ENCODE measurements around the gene HOXD3.

The HOXD3 gene

GRCh38 chr2:176156807-176157498 is at the start of gene HOXD3:
Gene HOXD3, plus strand, starts transcription at chr2:176157307. Its CDS starts 11,808 bp downstream, at chr2:176169115.
- peak; percentile 65 for DNase-seq

DNA sequence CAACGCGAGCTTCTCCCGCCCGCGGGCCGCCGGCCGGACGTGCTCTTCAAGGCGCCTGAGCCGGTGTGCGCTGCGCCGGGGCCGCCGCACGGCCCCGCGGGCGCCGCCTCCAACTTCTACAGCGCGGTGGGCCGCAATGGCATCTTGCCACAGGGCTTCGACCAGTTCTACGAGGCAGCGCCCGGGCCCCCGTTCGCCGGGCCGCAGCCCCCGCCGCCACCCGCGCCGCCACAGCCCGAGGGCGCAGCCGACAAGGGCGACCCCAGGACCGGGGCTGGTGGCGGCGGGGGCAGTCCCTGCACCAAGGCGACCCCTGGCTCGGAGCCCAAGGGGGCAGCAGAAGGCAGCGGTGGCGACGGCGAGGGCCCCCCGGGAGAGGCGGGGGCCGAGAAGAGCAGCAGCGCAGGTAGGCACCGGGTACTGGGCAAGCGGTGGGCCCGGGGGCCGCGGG is 49.4 kb upstream of the HOXD3 start:
- peak; percentile 57 for DNase-seq

DNA sequence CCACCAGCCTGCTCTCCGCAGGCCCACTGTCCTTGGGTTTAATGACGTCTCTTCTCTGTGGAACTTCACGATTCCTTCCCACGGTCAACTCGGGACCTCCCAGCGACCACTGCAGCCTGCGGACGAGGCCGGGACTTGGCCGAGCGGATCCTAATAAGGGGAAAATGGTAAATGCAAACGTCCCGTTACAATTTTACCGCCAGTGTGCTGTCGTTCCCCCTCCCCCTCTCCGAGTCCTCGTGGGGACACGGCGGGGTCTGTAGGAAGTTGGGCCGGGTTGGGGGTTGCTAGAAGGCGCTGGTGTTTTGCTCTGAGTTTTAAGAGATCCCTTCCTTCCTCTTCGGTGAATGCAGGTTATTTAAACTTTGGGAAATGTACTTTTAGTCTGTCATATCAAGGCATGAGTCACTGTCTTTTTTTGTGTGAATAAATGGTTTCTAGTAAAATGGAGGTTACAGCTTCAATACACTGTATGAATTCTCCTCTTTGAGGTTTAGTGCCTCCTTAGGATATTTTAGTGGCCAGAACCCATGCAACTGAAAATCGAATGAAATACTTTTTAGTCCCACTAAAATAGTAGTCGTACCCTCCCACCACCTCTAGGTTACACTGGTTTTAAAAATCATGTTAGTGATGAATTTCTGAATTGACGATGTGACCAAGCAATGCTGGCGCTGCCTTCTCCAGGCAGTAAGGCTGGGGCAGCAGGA is 47.8 kb upstream of the HOXD3 start:
- peak; percentile 46 for DNase-seq

GRCh38 chr2:176109946-176110345 is 47.2 kb upstream of the HOXD3 start:
- peak; percentile 42 for DNase-seq

DNA sequence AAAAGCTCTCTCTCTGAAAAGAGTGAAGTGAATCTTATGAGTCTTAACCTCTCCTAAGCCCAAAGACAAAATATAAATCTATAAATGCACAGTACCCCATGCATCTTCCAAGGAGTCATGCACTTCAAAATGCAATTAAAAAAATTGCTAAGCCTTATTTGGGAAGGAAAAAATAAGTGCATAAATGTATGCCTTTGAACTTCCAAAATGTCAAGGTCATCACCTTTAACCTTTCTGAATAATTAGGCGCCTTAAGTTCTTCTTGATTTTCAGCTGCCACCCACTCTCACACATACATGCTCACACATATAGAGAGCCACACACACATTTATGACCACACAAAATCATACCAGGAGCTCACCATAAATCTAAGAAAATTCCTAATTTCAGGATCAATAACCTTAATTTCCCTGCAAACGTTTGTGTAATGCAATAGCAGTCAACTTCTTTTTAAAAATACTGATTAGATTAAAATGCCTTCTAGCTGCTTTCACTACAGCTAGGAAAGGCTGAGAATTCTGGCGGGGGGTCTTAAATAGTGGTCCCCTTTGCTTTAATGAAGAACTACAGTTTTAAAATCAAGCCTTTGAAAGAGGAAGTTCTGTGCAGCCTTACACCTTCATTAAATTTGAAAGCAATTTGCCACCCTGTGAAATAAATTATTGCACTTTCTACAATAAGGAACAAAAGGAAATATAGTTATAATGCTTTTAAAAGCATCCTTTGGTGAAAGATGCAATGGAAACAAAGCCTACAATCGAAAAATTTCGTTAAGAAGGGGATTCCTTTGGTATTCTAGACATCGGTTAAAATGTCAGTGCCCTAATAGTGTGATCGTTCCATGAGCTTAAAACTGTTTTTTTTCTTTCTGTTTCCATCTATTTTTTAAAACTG is 46.4 kb upstream of the HOXD3 start:
- DNase-seq: peak; percentile 40

DNA sequence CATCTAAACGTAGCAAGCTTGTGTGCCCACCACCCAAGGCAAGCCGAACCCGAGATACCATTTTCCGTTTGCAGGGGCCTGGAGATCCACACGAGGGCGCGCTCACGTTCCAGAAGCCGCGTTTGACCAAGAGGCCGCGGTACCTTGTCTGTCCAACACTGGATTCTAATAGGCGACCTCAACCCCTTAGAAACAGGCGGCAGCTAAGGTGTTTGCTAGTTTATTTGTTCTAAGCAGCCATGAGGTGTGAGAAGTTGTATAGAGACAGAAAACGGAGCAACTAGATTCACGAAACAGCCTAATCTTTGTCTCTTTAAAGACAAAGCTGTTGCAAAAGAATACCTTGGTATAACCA is 45.8 kb upstream of the HOXD3 start:
- DNase-seq: peak; percentile 91

DNA sequence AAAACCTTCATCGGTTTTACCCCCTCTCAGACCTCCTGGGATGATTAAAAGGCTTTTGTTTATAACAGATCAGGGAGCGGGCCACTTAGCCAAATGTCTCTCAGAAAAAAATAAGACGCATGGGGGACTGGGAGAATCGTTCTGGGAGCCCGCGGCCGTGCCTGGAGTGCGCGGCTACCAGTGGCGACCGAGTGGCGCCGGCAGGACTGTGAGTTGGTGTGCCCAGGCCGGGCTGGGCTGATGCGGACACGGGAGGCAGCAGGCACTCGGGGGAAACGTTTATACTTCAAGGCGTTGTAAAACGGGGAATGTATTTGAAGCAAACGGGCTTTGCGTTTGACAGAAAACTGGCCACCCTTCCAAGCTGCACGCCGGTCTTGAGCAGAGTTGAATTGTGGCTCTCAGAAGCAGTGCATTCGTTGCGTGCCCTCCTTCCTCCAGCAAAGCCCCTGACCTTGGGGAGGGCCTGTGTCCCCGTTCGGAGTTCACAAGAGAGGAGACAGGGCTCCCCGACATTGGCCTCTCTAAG is 45.2 kb upstream of the HOXD3 start:
- peak; percentile 58 for DNase-seq

- peak; percentile 56 for DNase-seq
Measured at GRCh38 chr2:176112375-176113302, 44.5 kb upstream of the HOXD3 start.

- peak; percentile 96 for DNase-seq
Measured at GRCh38 chr2:176114120-176114929, 42.8 kb upstream of the HOXD3 start.

DNA sequence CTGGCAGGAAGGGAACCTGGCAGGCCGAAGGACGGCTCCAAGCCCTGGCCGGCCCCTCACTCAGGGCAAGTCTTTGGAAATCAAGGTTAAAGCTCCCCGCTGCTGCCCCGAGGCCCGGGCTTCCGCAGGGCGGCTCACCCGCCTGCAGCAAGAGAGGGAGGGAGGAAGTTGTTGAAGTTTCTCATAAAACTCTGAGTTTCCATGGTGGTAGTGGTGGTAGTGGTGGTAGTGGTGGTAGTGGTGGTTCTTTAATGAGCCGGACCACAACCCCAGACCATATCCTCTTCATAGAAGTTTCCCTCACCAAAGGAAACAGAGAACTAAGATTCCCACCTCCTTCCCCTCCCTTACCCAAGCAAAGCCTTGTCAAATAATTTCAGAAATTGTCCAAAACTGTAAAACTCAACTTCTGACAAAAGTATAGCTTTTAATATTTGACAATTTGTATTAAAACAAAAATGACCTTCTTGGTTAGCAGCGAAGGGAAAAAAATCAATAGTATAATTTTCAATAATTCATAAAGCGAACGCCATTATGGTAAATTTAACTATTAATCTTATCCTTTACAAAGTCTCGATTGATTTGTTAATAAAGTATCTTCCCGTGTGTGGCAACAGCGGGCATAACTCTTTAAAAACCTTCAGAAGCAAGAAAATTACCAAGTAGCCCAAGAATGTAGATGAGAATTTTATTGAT is 42.0 kb upstream of the HOXD3 start:
- peak; percentile 34 for DNase-seq

DNA sequence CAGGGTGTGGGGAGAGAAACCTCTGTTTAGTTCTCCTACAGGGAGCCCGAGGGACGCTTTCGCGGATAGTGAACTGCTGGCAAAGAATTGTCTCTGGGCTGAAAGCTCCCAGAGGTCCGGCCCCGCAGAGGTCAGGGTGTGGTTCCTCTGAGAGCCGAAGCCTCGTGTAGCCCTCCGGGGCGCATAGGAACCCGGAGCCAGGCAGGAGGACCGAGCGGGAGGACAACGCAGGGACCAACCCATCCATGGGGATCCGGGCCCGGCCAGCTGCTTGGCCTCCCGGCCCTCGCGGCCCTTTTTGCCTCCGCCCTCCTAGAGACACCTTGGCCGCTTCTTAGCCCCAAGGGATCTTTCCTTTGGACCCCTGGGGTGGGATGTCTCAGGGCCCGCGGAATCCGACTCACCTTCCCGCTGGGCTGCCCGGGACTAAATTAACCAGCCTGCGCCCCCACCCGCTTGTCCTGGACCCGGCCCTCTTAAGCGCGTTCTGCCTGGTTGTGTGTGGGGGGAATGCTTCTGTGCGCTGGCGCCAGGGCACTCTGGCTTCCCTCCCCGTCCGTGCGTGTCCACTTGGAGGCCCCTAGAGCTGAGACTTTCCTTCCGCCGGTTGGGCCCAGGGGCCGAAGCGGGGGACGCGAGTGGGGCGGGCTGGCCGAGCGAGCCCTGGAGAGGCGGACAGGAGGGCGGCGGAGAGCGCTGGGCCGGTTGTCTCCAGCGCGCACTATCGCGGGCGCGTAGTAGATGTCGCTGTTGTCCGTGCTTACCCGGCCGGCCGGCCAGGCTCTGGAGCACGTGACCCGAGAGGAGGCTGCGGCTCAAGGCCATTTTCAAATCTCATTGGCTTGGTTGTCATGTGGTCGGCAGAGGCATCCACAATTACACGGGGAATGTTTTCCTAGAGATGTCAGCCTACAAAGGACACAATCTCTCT is 41.0 kb upstream of the HOXD3 start, which contains the start of gene HOXD10:
HOXD10 (plus strand) TSS at position 896 of the 931 bp plus-strand sequence. CDS start 56 bp downstream, outside the sequence.
- DNase-seq: no peak

DNA sequence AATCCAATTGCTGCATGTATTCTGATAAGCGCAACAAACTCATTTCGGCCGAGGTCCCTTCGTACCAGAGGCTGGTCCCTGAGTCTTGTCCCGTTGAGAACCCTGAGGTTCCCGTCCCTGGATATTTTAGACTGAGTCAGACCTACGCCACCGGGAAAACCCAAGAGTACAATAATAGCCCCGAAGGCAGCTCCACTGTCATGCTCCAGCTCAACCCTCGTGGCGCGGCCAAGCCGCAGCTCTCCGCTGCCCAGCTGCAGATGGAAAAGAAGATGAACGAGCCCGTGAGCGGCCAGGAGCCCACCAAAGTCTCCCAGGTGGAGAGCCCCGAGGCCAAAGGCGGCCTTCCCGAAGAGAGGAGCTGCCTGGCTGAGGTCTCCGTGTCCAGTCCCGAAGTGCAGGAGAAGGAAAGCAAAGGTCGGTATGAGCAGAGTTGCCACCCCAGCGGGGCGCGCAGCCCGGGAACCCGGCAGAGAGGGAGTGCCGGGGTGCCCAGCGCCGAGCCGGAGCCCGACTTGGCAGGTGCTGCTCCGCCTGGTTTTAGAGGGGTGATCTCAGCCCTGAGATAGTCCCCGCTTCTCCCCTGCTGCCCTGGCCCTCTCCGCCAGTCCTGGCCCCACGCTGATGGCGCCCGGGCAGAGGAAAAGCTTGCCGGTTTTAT is 39.8 kb upstream of the HOXD3 start:
- DNase-seq: no peak

GRCh38 chr2:176117823-176118371 is 39.2 kb upstream of the HOXD3 start:
- DNase-seq: no peak

DNA sequence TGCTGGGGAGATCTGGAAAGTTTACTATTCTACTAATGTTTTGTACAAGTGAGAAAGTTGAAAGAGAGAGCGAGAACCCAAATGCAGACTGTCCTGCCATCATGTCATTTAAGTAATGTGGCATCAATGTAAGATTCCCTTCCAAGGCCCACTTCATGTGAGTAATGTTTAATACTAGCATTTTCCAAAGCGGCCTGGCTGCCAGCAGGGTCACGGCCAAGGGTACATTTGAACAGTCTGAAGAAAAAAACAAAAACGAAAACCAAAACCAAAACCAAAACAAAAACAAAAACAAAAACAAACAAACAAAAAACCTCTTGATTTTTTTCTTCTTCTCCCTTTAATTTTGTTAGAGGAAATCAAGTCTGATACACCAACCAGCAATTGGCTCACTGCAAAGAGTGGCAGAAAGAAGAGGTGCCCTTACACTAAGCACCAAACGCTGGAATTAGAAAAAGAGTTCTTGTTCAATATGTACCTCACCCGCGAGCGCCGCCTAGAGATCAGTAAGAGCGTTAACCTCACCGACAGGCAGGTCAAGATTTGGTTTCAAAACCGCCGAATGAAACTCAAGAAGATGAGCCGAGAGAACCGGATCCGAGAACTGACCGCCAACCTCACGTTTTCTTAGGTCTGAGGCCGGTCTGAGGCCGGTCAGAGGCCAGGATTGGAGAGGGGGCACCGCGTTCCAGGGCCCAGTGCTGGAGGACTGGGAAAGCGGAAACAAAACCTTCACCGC is 38.3 kb upstream of the HOXD3 start:
- DNase-seq: no peak

- DNase-seq: no peak
Measured at GRCh38 chr2:176120364-176121189, 36.5 kb upstream of the HOXD3 start.

- DNase-seq: no peak
Measured at GRCh38 chr2:176121190-176122051, 35.7 kb upstream of the HOXD3 start.
